ENCODE data around the gene ZDHHC1.
"Not testable (repeated sequence)": the region's sequence is repeated elsewhere in the genome, so short reads cannot be mapped to it uniquely, and the experiment has no call there.

Gene ZDHHC1

DNA sequence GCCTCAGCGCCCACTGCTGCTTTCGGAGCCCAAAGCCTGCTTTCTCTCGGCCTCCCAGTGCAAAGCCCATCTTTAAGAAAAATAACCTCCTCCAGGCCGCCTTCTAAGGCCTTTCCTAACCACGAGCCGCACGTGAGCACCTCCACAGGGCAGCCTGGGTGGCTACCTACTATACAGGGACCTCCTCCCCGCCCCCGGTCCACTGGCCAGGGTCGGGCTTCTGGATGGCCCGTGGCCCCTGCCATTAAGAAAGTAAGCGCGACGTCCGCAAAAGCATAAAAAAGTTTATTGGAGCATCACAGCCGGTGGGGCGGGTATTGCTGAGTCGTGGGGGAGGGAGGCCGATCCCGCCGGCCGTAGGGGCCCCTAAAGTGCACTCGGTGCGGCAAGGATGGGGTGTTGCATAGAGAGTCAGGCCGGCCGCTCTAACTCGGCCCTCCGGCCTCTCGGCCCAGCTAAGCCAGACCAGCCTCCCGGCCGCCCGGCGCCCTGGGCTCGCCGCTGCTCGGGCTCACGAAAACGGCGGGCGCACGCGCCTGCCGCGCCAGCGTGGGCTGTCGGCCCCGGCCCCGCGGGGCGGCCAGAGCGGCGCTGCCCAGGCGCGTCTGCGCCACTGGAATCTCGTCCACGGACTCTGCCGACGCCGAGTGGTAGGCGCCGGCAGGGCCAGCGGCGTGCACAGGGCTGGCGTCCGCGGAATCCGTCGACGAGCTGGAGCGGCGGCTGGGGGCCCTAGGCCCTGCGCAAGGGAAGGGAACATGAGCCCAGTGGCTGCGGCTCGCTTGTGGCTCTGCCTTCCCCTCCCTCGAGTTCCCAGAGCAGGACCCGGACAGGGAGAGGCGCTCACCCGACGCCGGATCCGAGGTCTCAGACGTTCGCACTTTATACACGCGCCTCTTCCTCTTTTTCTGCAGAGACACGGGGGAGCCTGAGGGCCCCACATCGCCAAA lies 21.8 kb downstream of the ZDHHC1 start:
- DNase-seq (ENCODE audit: low read depth), result no peak

DNA sequence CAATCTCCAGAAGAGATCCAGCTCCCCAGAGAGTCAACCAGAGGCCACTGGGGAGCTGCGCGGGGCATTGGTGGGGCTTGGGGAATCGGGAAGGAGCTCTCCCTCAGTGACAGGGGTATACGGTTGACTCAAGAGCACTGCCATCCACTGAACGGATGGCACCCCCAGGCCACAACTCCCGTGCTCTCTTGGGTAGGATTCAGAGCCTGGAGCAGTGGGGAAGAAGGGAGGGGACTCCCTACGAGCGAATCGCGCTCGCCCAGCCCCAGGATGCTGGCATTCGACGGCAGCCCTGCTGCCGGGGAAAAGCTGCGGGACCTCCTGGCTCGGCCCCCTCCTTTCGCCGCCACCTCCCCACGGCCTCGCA lies 22.5 kb downstream of the ZDHHC1 start:
- DNase-seq (ENCODE audit: low read depth), result no peak

DNA sequence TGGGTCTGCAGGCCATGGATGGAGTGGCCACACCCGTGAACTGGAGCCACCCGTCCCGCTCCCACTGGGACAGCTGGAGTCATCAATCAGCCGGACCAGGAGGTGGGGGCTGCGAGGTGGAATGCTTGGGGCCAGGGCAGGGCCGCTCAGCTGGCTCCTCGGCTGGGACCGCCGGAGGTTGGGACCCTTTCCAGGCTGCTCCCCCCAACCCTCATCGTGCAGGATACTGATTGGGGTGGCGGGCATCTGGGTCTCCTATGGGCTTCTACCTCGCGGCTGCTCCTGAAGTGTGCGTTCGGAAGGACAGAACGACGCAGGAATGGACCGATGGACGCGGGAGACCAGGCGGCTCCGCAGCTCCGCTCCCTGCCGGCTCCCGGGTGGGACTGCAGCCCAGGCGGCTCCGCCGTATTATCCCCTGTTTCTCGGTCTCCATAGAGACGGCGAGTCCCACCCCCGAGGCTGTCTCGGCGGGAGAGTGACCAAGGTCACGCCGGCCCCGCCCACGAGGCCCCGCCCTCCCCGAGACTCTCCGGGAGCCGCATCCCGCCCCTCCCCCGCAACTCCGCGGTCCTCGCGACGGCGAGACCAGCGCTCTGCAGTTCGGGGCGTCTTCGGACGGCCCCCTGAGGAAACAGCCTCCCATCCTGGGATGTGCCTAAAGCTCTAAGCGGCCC lies 23.0 kb downstream of the ZDHHC1 start, which contains the start of gene TPPP3:
Gene TPPP3, minus strand, starts transcription at position 388 of the 677 bp plus-strand sequence. CDS start 2,387 bp downstream, outside the sequence.
- no peak for DNase-seq (ENCODE audit: low read depth)

DNA sequence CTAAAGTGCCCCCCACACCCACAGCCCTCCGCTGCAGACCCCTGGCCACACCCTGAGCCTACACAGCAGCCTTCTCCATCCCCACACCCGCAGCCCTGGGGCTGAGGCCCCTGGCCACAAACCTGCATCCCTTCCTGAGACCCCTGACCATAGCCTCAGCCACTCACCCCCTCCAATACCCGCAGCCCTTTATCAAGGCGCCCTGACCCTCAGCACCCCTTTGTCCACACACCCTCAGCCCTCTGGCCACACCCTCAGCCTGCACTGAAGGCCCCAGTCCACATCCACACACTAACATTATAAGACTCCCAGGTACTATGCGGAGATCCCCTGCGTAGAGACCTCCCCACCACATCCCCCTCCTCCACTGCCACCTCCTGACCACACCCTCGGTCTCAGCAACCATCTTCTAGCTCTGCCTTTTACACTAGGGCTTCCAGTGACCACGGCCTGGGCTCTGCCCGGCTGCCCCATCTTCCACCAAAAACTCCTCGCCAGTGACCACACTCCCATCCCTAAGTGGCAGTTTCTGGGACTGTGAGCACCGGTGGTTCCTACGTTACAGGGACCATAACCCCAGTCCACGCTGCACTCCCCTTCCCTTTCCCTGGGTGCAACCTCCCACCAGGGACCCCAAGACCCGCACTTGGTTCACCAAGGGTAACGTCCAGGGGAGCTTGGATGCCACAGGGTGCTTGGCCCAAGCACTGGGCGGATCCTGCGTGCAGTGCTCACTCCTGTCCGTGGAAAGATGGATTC lies 23.8 kb downstream of the ZDHHC1 start:
- no peak for DNase-seq (ENCODE audit: low read depth)

DNA sequence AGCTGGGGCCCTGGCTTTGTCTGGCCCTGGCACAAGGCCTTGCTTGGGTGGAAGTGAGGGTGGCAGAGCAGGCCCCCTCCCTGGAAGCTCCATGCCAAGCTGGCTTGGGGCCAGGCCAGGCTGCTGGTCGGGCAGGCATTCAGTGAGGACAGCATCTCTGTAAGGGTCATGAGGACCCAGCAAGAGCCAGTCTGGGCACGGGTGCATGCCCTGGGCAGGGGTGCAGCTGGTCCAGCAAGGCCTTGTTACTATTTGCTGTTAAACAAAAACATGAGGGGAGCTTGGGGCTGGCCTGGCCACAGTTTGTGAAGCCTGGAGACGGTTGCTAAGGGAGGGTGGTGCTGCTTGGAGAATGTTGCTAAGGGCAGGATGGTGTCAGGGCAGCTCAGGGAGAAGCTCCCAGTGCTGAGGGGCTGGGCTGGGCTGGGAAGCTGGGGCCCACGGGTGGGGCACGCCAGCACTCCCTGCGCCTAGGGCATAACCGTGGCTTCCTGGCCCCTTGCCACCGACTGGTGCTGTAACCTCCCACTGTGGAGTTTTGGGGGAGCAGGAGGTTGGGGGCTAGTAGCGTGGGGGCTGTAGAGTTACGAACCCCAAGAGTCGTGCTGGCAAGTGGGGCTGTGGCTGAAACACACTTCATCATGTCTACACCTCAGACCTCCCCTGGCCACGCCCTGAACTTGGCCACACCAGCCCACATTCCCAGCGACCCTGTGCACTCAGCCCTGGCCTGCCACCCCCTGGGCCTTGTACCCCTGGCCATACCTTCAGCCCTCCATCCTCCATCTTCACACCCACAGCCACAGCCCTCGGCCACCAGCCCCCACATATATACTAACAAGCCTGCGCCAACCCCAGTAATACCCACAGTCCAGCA lies 24.6 kb downstream of the ZDHHC1 start:
- DNase-seq (ENCODE audit: low read depth), result no peak

DNA sequence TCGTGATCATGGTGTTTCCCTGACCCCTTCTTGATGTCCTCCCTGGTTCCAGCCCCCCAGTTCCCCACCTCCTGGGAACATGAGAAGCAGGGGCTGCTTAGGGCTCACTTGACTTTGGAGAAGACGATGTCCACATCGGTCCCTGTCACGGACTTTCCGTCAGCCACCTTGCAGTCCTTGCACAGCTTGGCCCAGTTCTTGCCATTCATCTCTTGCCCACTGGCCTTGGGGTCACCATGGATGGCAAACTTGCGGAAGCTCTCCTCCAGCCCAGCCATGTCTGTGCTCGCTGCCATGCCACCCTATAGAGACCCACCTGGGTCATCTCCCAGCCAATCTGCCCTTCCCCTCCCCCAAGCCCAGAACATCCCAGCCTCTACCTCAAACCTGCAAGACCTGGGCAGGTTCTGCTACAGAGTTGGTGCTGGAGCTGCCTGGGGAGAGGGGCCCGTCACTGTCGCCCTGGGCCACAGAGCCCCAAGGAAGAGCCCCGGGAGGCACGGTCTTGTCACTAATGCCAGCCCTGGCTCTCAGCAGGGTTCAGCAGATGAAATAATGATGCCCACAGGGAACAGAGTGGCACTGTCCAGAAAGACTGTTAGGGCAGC lies 25.4 kb downstream of the ZDHHC1 start:
- DNase-seq (ENCODE audit: low read depth), result no peak

DNA sequence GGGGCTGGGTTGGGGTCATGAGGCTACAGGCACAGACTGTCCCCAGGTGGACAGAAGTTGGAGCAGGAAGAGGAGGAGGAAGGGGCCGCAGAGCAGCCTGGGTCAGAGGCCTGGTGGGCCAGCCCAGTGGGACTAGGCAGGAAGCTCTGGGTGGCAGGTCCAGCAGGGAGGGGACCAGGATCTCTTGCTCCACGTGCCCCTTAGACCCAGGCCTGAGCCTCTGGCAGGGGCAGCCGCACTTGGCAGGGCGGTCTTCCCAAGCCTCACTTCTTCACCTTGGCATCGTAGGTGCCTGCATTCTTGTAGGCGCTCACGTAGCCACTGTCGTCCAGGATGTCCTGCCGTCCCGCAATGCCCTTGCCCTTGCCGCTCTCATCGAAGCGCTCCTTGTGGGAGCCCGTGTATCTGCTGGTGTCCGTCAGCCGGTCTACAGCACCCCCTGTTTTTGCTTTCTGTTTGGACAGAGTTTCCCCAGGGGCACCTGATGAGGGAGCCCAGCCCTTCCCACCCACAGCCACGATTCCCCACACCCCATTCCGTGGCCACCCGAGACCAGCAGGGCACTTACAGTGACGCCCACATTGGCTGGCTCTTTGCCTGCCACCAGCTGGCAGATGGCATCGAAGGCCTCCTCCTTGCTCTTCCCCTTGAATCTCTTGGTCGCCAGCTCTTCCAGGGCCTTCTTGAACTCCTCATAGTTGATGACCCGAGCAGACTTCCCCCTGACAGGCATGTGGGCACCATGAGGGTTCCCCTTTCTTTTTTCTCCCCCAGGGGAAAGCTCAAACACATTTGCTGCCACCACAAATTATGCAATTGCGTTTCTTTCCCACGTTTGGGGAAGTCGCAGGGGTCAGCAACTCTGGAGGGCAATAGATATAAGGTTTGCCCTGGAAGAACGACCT lies 26.1 kb downstream of the ZDHHC1 start:
- DNase-seq (ENCODE audit: low read depth), result no peak

DNA sequence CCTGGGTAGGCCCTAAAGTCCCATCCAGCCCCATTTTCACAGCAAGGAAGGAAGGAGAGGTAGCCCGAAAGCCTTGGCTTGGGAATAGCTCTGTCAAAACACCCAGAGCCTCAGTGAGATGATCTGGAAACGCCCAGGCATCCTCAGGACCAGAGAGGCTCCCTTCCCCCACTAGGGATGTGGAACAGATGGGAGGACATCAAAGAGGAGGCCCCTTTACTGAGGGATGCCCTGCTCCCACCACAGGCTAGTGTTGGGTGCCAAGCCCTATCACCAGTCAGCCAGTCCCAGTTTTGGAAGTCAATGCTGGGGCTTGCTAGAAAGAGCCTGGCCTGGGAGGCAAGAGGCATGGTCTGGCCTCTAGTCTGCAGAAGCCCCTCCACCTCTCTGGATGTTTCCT lies 27.7 kb downstream of the ZDHHC1 start:
- no peak for DNase-seq (ENCODE audit: low read depth)

DNA sequence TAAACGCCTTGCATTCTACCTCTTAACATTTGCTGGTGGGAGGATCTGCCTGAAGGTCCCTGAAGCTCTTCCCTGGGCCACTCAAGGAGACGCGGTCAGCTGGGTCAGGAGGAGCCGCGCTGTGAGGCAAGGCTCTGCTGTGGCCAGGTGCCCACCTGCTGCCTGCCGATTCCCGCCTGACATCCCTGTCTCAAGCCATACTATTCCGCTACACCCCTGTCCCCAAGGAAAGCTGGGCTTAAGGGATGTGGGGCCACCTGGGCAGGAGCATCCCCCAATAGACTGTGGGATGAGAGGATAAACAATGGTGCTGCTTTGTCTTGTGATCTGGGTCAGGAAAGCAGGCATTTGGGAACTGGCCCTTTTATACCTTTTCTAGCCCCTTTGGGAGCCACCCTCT lies 28.1 kb downstream of the ZDHHC1 start:
- DNase-seq (ENCODE audit: low read depth), result no peak

DNA sequence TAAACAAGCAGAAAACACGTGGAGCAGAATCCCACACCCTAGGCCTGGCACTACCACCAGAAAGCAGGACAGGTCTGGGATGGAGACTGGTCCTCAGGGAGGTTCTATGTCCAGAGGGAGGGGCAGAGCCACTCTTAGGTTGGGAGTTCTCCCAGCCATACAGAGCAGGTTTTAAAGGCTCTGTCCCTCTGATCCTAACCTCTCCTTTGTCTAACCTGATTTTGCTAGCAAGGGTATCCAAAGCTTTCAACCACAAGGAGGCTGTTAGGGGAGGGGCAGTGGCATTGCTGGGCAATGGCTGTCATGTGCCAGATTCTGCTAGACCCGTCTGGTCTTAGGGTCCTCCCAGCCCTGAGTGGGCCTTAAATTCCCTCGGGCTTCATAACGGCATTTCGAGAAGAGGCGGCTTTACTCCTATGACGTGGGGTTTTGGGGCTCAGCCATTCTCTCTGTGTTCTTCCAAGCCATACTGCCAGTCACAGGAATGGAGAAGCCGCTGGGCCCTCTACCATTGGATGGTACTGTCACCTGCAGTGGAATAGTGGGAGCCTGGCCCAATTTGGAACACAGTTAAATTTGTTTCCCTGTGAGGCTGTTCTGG lies 28.7 kb downstream of the ZDHHC1 start:
- DNase-seq (ENCODE audit: low read depth), result no peak

DNA sequence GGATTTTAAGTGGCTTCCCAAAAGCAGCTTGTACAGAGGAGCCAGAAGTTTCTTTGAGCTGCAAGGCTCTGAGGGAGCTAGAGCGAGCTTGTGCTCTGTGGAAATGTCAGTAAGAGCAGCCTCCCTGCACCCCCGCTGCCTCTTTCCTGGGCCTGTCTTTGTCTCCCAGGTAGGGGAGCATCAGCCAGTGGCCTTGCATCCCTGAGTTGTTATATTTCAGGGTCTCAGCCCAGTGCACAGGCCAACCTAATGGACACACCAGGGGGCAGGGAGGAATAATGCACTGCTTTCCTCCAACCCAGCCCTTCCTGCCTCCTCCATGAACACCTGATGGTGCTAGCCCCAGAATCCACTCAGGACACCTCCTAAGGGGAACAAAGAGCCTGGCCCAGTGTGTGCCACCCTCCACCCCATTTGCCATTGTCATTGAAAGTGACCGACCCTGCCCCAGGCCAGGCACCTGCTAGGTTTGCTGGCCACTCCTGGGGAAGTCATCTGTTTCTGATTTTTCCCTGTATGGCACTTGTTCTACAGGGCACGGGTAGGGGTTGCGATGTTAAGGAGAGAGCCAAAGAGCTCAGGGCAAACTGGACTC lies 29.3 kb downstream of the ZDHHC1 start:
- no peak for DNase-seq (ENCODE audit: low read depth)

DNA sequence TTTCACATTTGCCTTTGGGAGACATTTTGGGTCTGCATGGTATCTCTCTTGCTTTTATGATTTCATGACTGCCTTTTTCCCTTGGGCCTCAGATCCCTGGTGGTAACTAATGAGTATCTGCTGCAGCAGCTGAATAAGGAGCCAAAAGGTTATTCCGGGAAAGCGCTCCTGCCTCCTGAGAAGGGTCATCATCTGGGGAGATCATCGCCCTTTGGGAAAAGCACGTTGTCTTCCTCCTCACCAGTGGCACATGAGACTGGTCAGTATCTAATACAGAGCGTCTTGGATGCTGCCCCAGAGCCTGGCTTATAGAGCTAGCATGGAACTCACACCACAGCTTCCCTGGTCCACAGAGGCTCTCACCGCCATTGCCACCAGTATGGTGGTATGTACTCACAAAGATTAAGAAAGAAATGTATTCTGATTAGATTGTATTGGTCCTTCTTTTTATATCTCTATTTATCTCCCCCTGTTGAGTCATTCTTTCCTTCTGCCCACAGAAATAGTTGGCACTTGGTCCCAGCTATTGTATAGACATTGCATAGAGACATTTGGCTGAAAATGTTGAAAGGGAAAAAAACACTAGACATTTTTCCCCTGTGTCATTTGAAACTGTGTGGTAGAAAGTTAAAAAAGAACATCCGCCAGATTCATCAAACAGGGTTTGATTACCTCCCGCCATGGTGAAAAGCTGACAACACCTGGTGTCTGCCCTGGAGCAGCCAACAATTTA lies 31.3 kb downstream of the ZDHHC1 start:
- DNase-seq (ENCODE audit: low read depth), result no peak

DNA sequence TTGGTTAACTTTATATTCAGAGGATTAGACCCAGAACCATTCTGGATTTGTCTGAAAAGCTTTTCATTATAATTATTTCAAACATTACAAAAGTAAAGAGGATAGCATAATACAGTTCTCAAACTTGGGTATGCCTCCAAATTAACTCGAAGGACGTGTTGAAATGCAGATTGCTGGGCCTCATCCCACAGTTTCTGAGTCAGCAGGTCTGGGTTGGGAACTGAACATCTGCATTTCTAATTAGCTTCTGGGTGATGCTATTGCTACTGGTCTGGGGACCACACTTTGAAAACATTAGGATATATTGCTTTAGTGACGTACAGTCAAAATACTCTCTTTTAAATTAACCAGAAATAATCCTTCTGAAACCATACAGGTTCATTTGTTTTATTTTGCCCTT lies 33.0 kb downstream of the ZDHHC1 start:
- DNase-seq (ENCODE audit: low read depth), result no peak

DNA sequence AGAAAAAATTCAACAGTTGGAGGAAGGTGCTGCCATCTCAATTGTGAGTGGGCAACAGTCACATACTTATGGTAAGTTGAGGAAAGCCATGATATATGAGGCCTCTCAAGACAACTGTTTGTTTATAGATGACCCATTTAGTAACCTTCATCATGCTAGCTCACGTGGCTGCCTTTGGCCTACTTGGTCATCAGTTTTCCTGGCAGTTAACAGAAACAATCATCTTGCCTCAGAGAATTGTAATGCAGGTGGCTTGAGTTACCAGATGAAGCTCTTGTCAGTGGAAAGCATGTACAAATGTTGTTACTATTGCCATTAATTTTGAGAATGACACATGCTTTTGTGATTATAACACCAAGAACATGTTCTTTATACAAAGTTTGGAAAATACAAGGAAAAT lies 37.6 kb downstream of the ZDHHC1 start:
- no peak for DNase-seq (ENCODE audit: low read depth)

DNA sequence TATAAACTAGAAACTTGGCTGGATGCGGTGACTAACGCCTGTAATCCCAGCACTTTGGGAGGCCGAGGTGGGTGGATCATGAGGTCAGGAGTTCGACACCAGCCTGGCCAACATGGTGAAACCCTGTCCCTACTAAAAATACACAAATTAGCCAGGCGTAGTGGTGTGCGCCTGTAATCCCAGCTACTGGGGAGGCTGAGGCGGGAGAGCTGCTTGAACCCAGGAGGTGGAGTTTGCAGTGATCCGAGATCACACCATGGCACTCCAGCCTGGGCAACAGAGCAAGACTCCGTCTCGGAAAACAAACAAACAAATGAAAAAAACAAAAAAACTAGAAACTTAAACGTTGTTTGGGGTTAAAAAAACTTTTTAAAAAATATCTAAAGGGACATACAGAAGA lies 40.3 kb downstream of the ZDHHC1 start:
- not testable (repeated sequence) for DNase-seq (ENCODE audit: low read depth)

DNA sequence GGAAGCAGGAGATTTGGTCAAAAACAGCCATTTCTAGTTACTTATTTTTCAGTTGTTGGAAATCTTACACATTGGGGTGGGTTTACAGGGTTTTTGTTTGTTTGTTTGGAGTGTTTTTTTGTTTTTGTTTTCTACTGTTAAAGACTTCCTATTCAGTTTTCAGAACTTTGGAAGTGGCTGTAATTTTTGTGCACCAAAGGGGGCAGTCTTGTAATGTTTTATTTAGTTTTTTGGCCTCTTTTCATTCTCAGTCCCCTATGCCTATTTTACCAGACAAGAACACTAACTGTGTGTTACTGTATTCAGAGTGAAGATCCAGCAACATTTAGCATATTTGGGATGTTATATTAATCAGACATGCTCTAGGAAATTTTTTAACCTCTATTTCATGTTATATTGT lies 43.6 kb downstream of the ZDHHC1 start:
- no peak for DNase-seq (ENCODE audit: low read depth)

DNA sequence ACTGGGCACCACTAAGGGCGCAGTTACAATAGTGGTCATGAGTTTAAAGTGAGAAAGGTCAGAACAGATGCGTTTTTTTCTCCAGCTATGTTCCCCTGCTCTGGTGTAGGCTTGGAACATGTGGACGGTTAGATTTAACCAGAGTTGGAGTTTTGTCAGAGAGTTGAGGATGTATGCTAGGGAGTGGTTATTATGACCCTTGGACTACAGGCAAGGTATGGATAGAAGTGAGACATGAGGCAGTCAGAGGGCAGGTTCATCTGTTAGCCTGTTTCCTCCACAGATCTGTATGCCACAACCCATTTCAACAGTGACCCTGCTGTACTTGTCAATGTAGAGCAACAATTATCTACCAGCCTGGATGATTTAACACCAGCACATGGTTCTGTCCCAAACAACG lies 45.6 kb downstream of the ZDHHC1 start:
- no peak for DNase-seq (ENCODE audit: low read depth)

DNA sequence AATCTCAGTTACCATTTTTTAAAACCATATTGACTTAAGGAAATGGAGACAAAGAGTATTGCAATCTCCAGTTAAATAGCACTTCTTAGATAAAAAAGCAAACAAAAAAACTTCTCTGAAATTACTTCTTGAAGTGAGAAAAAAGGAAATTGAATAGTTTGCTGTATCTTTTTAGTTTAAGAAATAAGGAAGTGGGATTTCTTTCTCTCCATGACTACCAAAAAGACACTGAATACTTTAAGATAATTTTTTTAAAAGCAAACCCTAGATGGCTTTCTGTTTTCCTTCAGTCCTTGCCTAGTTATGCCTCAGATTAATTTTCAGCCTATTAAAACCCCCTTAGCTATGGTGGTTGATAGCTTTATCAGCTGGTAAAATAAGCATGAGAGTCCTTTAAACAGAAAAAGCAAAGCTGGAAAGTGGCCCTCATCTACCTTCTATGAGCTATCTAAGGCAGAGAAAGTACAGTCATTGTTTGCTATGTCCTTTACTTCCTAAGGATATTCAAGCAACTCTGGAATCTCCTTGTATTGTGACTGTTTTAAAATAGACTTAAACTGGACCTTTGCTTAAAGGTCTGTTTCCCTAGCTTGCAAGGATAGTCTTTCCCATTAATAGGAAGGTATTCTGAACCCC lies 51.6 kb downstream of the ZDHHC1 start:
- DNase-seq (ENCODE audit: low read depth), result no peak

All from activated gamma-delta T cell treated with anti-CD3 and anti-CD28 coated beads, Interleukin-2, amount 50 U/mL, for 16 hours (primary cell).